GM15510 (cell line): ENCODE data around the gene ARPC2.

ENCODE experiments used
- POLR2A ChIP-seq: IDR thresholded peaks from 3 replicates; pipeline ENCODE4 v1.6.1; 2011; ENCODE audit warnings: borderline replicate concordance; ENCODE audit not compliant: insufficient read length; ENCODE audit errors: extremely low read depth

ARPC2 gene

GRCh38 chr2:218269900-218270720 lies 53.1 kb downstream of the ARPC2 start, which contains the start of the genes AAMP and PNKD:
Gene AAMP, minus strand, starts transcription at chr2:218270137. Its CDS starts 51 bp downstream, at chr2:218270086.
Gene PNKD, plus strand, starts transcription at chr2:218270519. Its CDS starts 17 bp downstream, at chr2:218270536.
- peak; percentile 54 for TF ChIP-seq POLR2A

- no peak for TF ChIP-seq POLR2A
Observed at GRCh38 chr2:218270721-218271486, 53.9 kb downstream of the ARPC2 start.

GRCh38 chr2:218271487-218271797 lies 54.5 kb downstream of the ARPC2 start:
- no peak for TF ChIP-seq POLR2A

GRCh38 chr2:218271865-218272530 lies 55.0 kb downstream of the ARPC2 start:
- TF ChIP-seq POLR2A = peak; percentile 15

- no peak for TF ChIP-seq POLR2A
Observed at GRCh38 chr2:218272531-218273212, 55.7 kb downstream of the ARPC2 start.

- TF ChIP-seq POLR2A = no peak
Observed at GRCh38 chr2:218273908-218274249, 56.9 kb downstream of the ARPC2 start.

- TF ChIP-seq POLR2A = no peak
Observed at GRCh38 chr2:218274586-218274985, 57.6 kb downstream of the ARPC2 start.

GRCh38 chr2:218275371-218276072 lies 58.5 kb downstream of the ARPC2 start:
- no peak for TF ChIP-seq POLR2A

- TF ChIP-seq POLR2A = no peak
Observed at GRCh38 chr2:218276986-218277755, 60.2 kb downstream of the ARPC2 start.

GRCh38 chr2:218277921-218278320 lies 60.9 kb downstream of the ARPC2 start:
- TF ChIP-seq POLR2A = no peak

- no peak for TF ChIP-seq POLR2A
Observed at GRCh38 chr2:218278531-218279360, 61.8 kb downstream of the ARPC2 start.

GRCh38 chr2:218280260-218280870 lies 63.4 kb downstream of the ARPC2 start:
- no peak for TF ChIP-seq POLR2A
